K562 (cell line): Measurements from ENCODE around the gene ERAL1. TPM values are rescaled to one million over a fixed set of nuclear protein-coding genes. Genes with fewer than 3 reads are reported as not detected.

Experiments used
- CBX5 ChIP-seq: IDR thresholded peaks from 2 replicates; pipeline ENCODE4 v1.6.1; 2014; ENCODE audit warnings: low read depth, borderline replicate concordance
- GATA2 ChIP-seq: sonication (generic); formaldehyde crosslinking; IDR thresholded peaks from 2 replicates; pipeline ENCODE4 v1.4.0; 2020; ENCODE audit warnings: mild to moderate bottlenecking, missing genetic modification reagents
- MLLT1 ChIP-seq, 2 experiments: fragments of 450-650 bp; IDR thresholded peaks; 2 replicates each; pipeline ENCODE4 v1.6.1; 2016
- MTA2 ChIP-seq: fragments of 450-650 bp; IDR thresholded peaks from 2 replicates; pipeline ENCODE4 v1.6.1; 2016; ENCODE audit warnings: low read depth
- RBM17 ChIP-seq: fragments of 200-400 bp; formaldehyde crosslinking; IDR thresholded peaks from 2 replicates; pipeline ENCODE4 v1.6.1; 2017; ENCODE audit warnings: low read depth, mild to moderate bottlenecking, low read length, borderline replicate concordance
- ZKSCAN8 ChIP-seq: fragments of 200-800 bp; sonication (Bioruptor generic); IDR thresholded peaks from 2 replicates; pipeline ENCODE4 v1.6.1; 2016; ENCODE audit warnings: missing genetic modification characterization, missing compliant biosample characterization
- ZMIZ1 ChIP-seq, 2 experiments: fragments of 150-350 bp in 1 of 2; IDR thresholded peaks; 2 replicates each; pipeline ENCODE4 v1.6.1; 2012 to 2016; ENCODE audit warnings: low read depth in 2 of 2, low read length in 2 of 2, mild to moderate bottlenecking in 1 of 2, moderate library complexity in 1 of 2
- ZNF407 ChIP-seq: fragments of 450-650 bp; IDR thresholded peaks from 2 replicates; pipeline ENCODE4 v1.6.1; 2016; ENCODE audit warnings: low read depth
- polyA plus RNA-seq, 8 experiments: library from polyadenylated mRNA; depleted of rRNA in 4 of 8; stranded (reverse) in 5 of 8; unstranded in 3 of 8; fragments of >200 nt; fragmentation: Nextera tagmentation in 2 of 8; fragmentation: Illumina TruSeq in 1 of 8; extraction: Ambion mirVana in 2 of 8; extraction: Trizol in 1 of 8; gene quantifications; 2 replicates each; pipeline versions ENCODE4 v1.2.1 to v1.2.3, GENCODE V29; 2011 to 2014; ENCODE audit warnings: inconsistent platforms in 1 of 8, missing spikeins in 1 of 8
- total RNA-seq, 7 experiments: library from RNA; depleted of rRNA in 6 of 7; stranded (reverse); fragments of >200 nt in 6 of 7; fragmentation: Illumina TruSeq in 2 of 7; extraction: Trizol in 2 of 7; gene quantifications; 2 replicates each; pipeline versions ENCODE4 v1.2.1 to v1.2.3, GENCODE V29; 2011 to 2021; ENCODE audit warnings: low replicate concordance in 1 of 7
- TF ChIP-seq, protein P1 (sequence below): fragments of 250-450 bp; sonication (Bioruptor Pico); IDR thresholded peaks from 2 replicates; pipeline ENCODE4 v1.8.0; 2022; ENCODE audit warnings: inconsistent platforms
- TF ChIP-seq, protein P2 (sequence below): IDR thresholded peaks from 2 replicates; pipeline ENCODE4 v1.6.1; 2014; ENCODE audit warnings: antibody characterized with exemption

ERAL1 gene
- total and polyA plus RNA-seq, 9 of the 15 experiments (the other 6 are each of a cell fraction or from before 2014, with no cell fraction given) = 37.5 to 351 (median 106) TPM

GRCh38 chr17:28812091-28812747, 42.6 kb upstream of the ERAL1 start (continued):
- TF ChIP-seq ZNF407 = no peak
- TF ChIP-seq, protein P1, sequence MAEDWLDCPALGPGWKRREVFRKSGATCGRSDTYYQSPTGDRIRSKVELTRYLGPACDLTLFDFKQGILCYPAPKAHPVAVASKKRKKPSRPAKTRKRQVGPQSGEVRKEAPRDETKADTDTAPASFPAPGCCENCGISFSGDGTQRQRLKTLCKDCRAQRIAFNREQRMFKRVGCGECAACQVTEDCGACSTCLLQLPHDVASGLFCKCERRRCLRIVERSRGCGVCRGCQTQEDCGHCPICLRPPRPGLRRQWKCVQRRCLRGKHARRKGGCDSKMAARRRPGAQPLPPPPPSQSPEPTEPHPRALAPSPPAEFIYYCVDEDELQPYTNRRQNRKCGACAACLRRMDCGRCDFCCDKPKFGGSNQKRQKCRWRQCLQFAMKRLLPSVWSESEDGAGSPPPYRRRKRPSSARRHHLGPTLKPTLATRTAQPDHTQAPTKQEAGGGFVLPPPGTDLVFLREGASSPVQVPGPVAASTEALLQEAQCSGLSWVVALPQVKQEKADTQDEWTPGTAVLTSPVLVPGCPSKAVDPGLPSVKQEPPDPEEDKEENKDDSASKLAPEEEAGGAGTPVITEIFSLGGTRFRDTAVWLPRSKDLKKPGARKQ = no peak
- TF ChIP-seq GATA2 (CRISPR knock-in tag) = no peak
- no peak for TF ChIP-seq ZMIZ1 (IDR thresholded peaks at IDR 0.05; ENCODE audit: low read depth in 2 of 2, low read length in 2 of 2)
- no peak for TF ChIP-seq RBM17
- no peak for TF ChIP-seq MTA2
- no peak for TF ChIP-seq MLLT1 (IDR thresholded peaks at IDR 0.05)
- TF ChIP-seq, protein P2, sequence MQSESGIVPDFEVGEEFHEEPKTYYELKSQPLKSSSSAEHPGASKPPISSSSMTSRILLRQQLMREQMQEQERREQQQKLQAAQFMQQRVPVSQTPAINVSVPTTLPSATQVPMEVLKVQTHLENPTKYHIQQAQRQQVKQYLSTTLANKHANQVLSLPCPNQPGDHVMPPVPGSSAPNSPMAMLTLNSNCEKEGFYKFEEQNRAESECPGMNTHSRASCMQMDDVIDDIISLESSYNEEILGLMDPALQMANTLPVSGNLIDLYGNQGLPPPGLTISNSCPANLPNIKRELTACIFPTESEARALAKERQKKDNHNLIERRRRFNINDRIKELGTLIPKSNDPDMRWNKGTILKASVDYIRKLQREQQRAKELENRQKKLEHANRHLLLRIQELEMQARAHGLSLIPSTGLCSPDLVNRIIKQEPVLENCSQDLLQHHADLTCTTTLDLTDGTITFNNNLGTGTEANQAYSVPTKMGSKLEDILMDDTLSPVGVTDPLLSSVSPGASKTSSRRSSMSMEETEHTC = no peak
- no peak for TF ChIP-seq ZKSCAN8 (CRISPR knock-in tag)
- no peak for TF ChIP-seq CBX5
